Upper lobe of left lung (tissue), 4 donors: Measurements from ENCODE around the gene TPO.

ENCODE experiments used
- POLR2AphosphoS5 ChIP-seq, 2 donors: sonication (generic); formaldehyde crosslinking; IDR thresholded peaks; one replicate each; pipeline ENCODE4 v1.5.1; 2017; ENCODE audit warnings: antibody characterized with exemption in 2 of 2
- TF ChIP-seq, protein P1 (sequence below), 6 experiments: fragments of 450-650 bp in 4 of 6; fragments of 200-600 bp in 2 of 6; sonication (generic) in 2 of 6; IDR thresholded peaks; one replicate each; pipeline ENCODE4 v1.5.1; 2016 to 2019; ENCODE audit warnings: antibody characterized with exemption in 6 of 6

DNA sequence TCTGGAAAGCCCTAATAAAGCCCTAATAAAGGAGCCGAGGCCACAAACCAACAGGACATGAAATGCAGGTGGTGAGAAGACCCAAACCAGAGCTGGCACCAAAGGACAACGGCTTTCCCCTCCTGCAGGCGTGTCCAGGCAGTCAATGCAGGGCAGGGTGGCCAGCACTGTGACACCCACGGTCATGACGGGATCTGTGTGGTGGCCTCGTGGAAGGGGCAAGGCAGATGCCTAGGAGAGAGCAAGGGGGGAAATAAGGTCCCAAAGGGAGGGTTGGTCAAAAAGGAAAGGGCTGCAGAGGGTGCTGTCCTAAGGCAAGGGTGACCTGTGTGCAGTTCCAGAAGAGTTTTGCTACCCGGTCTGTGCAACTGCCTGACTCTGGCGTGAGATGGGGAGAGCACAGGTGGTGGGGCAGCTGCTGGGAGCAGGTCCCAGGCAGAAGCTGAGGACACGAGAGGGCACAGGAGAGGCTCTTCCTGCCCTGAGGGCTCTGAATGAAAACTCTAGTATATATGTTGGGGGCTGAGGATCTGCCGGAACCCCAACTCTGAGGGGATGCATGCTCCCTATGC lies 156.7 kb downstream of the TPO start:
- no peak for TF ChIP-seq POLR2AphosphoS5 (IDR thresholded peaks at IDR 0.05)
- TF ChIP-seq, protein P1, sequence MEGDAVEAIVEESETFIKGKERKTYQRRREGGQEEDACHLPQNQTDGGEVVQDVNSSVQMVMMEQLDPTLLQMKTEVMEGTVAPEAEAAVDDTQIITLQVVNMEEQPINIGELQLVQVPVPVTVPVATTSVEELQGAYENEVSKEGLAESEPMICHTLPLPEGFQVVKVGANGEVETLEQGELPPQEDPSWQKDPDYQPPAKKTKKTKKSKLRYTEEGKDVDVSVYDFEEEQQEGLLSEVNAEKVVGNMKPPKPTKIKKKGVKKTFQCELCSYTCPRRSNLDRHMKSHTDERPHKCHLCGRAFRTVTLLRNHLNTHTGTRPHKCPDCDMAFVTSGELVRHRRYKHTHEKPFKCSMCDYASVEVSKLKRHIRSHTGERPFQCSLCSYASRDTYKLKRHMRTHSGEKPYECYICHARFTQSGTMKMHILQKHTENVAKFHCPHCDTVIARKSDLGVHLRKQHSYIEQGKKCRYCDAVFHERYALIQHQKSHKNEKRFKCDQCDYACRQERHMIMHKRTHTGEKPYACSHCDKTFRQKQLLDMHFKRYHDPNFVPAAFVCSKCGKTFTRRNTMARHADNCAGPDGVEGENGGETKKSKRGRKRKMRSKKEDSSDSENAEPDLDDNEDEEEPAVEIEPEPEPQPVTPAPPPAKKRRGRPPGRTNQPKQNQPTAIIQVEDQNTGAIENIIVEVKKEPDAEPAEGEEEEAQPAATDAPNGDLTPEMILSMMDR (IDR thresholded peaks at IDR 0.05) = no peak
